ENCODE results near the gene SEMA5A.

The SEMA5A gene

DNA sequence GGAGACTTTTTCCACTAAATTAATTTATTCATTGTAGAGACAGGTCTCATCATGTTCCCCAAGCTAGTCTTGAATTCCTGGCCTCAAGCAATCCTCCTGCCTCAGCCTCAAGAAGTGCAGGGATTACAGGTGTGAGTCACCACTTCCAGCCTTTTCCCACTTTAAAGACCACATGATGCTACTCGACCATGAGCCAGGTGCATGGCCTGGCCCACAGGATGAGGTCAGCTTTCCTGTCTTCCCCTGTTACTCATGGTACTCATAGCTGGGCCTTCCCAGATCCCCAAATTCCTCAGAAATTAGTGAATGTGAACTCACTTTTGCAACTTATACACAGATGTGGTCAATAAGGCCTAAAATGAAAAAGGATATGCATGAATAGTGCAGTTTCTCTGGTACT, 395.9 kb downstream of the SEMA5A start:
- Histone ChIP-seq H3K27me3 (ENCODE audit: insufficient read depth, poor library complexity, severe bottlenecking) (no peaks in the 10 kb centered on the region), H3K4me3 (replicated peaks; ENCODE audit: insufficient read depth, low read length) (no peak overlapping the region), H3K27ac (replicated peaks) (no peak overlapping the region)
- TF ChIP-seq SPI1 (IDR thresholded peaks at IDR 0.05; ENCODE audit: borderline replicate concordance, low read depth) (no peak), POLR2AphosphoS5 (IDR thresholded peaks at IDR 0.05; ENCODE audit: low read depth) (no peak), CTCF (IDR thresholded peaks at IDR 0.05; ENCODE audit: insufficient read depth, low read length) (no peak), GABPA (IDR thresholded peaks at IDR 0.05; ENCODE audit: low read depth) (no peak)
- TF ChIP-seq, protein P1, sequence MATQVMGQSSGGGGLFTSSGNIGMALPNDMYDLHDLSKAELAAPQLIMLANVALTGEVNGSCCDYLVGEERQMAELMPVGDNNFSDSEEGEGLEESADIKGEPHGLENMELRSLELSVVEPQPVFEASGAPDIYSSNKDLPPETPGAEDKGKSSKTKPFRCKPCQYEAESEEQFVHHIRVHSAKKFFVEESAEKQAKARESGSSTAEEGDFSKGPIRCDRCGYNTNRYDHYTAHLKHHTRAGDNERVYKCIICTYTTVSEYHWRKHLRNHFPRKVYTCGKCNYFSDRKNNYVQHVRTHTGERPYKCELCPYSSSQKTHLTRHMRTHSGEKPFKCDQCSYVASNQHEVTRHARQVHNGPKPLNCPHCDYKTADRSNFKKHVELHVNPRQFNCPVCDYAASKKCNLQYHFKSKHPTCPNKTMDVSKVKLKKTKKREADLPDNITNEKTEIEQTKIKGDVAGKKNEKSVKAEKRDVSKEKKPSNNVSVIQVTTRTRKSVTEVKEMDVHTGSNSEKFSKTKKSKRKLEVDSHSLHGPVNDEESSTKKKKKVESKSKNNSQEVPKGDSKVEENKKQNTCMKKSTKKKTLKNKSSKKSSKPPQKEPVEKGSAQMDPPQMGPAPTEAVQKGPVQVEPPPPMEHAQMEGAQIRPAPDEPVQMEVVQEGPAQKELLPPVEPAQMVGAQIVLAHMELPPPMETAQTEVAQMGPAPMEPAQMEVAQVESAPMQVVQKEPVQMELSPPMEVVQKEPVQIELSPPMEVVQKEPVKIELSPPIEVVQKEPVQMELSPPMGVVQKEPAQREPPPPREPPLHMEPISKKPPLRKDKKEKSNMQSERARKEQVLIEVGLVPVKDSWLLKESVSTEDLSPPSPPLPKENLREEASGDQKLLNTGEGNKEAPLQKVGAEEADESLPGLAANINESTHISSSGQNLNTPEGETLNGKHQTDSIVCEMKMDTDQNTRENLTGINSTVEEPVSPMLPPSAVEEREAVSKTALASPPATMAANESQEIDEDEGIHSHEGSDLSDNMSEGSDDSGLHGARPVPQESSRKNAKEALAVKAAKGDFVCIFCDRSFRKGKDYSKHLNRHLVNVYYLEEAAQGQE (IDR thresholded peaks at IDR 0.05; ENCODE audit: insufficient replicate concordance, low read depth) = no peak
- DNase-seq (ENCODE audit: low read depth in 1 of 2, low spot score in 1 of 2) = no peak

GRCh38 chr5:9148242-9148641, 397.6 kb downstream of the SEMA5A start:
- TF ChIP-seq CTCF (IDR thresholded peaks at IDR 0.05; ENCODE audit: insufficient read depth, low read length) (no peak), GABPA (IDR thresholded peaks at IDR 0.05; ENCODE audit: low read depth) (no peak), POLR2AphosphoS5 (IDR thresholded peaks at IDR 0.05; ENCODE audit: low read depth) (no peak), SPI1 (IDR thresholded peaks at IDR 0.05; ENCODE audit: borderline replicate concordance, low read depth) (no peak)
- TF ChIP-seq, protein P1 (IDR thresholded peaks at IDR 0.05; ENCODE audit: insufficient replicate concordance, low read depth) = no peak
- DNase-seq (ENCODE audit: low read depth in 1 of 2, low spot score in 1 of 2) = no peak
- no peaks in the 10 kb centered on the region for H3K27me3 ChIP-seq (ENCODE audit: insufficient read depth, poor library complexity, severe bottlenecking)
- no peak overlapping the region for H3K4me3 ChIP-seq (replicated peaks; ENCODE audit: insufficient read depth, low read length)
- H3K27ac ChIP-seq (replicated peaks) = no peak overlapping the region

DNA sequence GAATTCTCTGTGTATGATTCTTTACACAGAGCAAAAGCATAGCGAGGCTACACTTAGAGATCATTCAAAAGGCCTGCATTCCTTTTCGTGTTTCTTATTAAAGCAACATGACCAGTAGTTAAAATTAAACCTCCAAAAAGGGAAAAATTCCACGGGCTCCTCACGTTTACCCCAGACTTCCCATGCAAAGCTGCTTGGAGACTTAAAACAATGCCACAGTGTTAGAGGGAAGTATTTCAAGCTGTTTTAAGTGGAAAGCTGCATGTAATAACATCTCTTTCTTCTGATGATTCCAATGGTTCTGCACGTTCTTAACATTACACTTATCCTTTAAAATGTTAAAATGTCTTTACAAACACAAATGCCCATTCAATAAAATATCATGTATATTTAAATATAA, 405.2 kb downstream of the SEMA5A start:
- Histone ChIP-seq H3K4me3 (replicated peaks; ENCODE audit: insufficient read depth, low read length) (no peak overlapping the region), H3K27me3 (ENCODE audit: insufficient read depth, poor library complexity, severe bottlenecking) (no peaks in the 10 kb centered on the region), H3K27ac (replicated peaks) (no peak overlapping the region)
- TF ChIP-seq CTCF (IDR thresholded peaks at IDR 0.05; ENCODE audit: insufficient read depth, low read length) (no peak), POLR2AphosphoS5 (IDR thresholded peaks at IDR 0.05; ENCODE audit: low read depth) (no peak), GABPA (IDR thresholded peaks at IDR 0.05; ENCODE audit: low read depth) (no peak)
- TF ChIP-seq, protein P1 (IDR thresholded peaks at IDR 0.05; ENCODE audit: insufficient replicate concordance, low read depth) = no peak
- no peak for DNase-seq (ENCODE audit: low read depth in 1 of 2, low spot score in 1 of 2)
